GM18502 (cell line): ENCODE results near the gene SUPT3H.

ENCODE experiments used
- ATAC-seq: cut with Tn5 transposase; IDR thresholded peaks from one replicate; pipeline ENCODE4 v1.9.1; 2021; ENCODE audit warnings: mild to moderate bottlenecking; ENCODE audit not compliant: unreplicated experiment, poor library complexity

SUPT3H gene

DNA sequence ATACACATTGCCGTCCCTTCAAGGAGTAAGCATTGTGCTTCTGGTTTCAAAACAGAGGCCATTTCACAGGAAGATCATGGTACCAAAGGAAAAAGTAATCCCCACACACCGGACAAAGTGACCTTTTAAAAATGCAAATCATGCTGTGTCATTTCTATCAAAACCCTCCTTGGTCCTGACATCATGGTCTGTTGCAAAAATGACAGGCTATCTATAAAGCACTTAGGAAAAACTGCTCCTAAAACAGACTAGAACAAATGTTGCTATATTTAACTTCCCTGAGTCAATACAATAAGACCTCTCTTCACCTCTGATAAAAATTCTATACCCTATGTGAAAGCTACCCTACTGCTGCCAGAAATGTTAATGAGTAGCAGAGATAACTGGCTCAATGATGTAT, 403.2 kb downstream of the SUPT3H start:
- ATAC-seq: no peak

DNA sequence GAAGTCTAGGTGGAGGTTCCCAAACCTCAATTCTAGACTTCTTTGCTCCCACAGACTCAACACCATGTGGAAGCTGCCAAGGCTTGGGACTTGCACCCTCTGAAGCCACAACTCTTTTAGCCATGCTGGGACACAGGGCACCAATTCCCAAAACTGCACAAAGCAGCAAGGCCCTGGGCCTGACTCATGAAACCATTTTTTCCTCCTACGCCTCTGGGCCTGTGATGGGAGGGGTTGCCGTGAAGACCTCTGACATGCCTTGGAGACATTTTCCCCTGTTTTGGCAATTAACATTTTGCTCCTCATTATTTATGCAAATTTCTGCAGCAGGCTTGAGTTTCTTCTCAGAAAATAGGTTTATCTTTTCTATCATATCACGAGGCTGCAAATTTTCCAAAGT, 405.0 kb downstream of the SUPT3H start:
- no peak for ATAC-seq

DNA sequence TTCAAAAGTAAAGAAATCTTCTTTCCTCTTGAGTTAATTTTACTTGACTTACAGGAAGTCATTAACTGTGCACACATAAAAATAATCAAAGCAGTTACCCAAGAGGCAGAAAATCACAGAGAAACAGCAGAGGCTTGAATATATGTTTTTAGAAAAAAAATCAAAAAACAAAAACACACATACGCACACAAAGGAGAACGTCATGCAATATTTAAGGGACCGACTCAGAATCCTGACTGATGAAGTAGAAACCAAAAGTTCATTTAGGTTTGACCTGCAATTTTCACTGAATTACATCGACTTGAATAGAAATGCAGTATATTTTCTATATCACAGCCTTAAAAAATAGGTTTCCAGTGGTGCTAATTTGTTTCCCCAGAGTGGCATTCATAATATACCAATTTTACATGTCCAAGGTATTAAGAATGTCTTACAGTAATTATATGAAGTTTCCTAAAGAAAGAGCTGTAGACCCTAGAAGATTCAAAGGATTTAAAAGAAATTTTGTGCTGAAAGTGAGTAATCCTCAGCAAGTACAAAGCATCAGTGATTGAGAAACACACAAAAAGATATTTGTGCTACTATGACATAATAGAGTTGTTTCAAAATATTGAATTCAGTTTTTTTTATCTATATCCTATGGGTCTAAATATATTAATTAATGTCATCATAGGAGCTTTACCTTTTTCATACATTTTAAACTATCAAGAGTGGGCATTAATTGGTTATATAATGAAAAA, 408.1 kb downstream of the SUPT3H start:
- ATAC-seq: no peak

DNA sequence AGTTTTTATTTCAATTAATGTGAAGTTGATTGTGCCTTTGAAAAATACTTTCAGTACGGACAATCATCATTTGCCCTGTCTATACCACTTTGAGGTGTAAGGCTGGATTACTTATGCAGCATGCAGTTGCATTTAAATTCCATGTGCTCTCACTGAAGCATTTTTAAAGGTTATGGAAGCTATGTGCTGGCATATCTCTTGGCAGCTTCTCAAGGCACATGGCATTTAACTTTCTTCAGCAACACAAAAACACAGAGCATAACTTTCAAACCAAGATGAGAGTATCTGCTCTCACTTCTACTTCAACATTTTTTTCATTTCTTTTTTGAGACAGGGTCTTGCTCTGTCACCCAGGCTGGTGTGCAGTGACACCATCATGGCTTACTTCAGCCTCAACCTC, 410.3 kb downstream of the SUPT3H start:
- ATAC-seq: no peak

DNA sequence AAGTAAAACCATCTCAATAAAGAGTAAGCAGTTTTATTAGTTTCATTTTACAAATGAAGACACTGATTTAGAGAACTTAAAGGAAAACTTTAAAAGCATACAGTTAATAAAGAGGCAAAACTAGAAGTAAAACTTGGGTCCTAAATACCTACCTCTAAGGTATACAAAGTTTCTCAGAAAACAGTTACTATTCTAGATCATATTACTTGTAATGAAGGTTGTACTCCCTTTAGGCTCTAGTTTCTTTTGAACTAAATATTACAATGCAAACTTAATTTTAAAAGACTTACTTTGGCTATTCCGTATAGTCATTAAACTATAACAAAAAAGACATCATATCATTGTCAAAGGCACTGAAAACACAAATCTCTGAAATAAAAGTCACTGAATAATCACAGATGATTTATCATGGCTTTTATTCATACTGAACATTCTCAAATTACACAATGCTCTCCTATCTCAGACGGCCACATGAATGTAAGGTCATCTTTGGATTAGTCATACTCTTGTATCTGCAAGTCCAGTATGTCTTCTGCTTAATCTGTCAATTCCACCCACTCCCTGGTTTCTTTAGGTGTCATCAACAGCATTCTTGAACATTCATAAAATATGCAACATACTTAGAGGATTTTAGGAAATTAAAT, 411.2 kb downstream of the SUPT3H start:
- no peak for ATAC-seq

DNA sequence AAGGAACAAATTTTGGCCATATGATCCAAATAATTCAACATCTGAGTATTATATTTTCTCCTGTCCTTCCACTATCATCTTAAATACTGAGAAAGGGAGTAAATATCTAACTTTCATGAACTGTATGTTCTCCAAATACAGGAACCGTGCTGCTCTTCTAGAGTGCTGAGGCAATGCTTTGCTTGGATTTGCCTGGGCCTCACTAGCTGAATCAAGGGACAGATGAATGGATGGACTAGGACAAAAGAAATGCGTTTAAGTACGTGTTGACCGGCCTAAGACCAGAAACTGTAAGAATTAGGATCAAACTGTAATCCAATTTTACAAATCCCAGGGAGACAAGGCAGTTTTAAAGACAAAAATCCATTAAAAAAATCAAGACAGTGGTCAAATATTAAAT, 412.0 kb downstream of the SUPT3H start:
- no peak for ATAC-seq

DNA sequence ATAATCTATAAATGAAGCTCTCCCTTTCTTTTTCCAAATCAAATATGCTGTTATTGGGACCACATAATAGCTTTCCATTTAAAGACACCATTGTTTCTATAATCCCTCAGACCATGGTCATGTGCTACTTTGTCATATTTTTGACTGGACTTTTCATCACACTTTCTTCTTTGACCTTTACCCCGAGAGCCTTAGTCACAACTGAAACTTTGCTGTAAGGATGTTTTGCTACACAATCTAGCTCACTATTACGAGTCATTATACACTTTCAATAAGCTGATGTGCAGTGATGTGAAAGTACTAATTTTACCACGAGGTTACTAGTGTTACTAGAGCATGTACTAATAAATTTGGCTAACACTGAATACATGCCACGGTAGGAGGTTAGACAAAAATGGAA, 416.8 kb downstream of the SUPT3H start:
- ATAC-seq: no peak

DNA sequence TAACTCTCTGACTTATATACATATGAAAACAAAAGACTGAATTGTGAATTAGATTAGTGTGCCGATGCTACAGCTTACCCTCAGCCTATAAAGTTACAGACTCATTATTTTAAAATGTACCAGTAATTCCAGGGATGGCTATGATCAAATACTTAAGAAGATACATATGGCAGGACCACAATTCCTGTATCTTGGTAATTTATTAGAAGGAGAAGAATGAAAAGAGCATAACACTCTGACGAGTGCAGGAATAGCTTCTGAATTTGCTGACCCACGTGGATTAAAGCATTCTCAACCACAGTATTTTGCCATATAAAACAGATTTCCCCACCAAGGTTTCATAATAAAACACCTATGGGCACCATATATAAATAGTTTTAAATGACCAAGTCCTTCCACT, 418.1 kb downstream of the SUPT3H start:
- ATAC-seq: no peak

DNA sequence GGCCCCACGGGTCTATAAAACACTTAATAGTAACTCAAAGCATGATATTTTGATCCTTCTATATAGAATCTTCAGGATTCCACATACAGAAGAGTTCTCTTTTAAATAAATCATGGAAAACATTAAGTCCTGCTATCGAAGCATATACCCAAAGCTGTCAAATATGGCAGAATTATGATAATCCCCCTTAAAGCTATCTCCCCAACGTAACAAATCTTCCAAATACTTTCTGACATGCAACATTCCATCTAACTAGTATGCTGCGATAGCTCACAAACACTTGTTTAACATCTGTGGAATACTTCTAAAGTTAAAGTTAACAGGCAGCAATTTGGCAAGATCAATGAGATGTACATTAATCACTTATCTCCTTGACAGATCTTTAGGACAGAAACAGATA, 420.6 kb downstream of the SUPT3H start:
- ATAC-seq: no peak

DNA sequence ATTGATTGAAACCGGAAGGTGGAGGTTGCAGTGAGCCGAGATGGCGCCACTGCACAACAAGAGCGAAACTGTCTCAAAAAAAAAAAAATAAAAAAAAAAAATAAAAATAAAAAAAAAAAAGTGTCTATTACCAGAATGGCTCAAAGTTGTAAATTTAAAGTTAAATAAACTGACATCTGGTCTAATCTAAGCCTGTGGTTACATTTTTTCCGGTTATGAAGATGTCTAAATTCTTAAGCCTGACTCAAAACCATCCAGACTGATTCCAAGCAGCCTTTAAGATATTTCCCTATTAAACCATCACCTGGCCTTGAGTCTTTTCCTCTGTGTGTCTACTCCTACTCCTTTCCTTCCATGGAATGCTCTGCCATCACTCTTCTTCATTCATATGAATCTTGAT, 421.3 kb downstream of the SUPT3H start:
- ATAC-seq: no peak

DNA sequence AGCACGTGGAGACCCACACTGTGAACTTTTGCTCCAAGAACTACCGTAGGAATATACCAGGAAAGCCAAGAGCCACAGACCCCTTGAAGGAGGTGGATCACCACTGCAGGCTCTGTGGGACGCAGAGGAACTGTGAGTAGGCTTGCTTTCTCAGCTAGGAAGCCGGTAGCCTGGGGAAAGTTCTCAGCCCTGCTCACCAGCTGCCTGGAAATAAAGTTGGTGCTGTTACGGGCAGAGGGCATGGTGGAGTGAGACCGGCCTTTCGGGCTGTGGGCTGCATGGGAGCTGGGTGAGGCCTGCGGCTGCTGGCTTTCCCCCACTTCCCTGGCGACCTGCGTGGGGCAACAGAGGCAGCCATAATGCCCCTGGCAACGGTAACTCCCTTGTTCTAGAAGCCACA, 422.6 kb downstream of the SUPT3H start:
- no peak for ATAC-seq

DNA sequence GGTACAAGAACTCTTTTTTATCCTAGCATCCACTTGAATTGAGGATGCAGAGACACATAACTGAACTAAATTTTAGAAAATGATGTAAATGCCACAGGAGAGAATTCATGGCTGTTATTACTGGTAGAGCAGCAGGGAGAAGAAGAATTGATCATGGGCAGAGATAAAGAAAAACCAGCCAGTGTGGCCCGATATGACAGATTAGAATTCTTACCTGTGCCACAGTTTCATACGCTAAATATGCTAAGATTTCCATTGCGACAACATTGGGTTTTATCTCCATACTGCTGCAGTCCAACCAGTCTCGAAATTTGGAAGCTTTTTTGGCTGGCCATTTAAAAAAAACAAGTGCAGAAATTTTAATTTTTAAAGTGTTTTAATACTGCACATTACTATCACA, 423.5 kb downstream of the SUPT3H start:
- ATAC-seq: no peak

DNA sequence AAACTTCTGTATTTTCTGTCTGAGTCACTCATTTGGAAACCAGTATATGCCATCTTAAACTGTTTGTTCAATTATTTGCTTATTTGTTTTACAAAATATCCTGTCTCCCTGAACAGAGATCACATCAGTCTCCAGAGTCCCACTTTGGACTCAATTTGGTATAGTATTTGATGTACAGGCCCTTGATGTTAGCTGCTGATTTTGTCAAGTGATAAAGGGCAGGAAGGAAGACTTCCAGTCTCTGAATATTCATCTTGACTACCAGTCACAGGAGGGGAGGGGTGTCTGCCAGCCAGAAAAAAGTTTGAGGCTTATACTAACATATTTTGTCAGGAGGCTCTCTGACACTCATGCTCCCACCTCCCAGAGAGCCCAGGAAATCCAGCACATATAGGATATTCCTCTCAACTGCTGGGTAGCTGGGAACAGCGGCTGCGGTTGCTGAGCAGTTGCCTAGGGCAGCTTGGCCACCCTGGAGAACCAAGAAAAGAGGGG, 426.4 kb downstream of the SUPT3H start:
- ATAC-seq: no peak

DNA sequence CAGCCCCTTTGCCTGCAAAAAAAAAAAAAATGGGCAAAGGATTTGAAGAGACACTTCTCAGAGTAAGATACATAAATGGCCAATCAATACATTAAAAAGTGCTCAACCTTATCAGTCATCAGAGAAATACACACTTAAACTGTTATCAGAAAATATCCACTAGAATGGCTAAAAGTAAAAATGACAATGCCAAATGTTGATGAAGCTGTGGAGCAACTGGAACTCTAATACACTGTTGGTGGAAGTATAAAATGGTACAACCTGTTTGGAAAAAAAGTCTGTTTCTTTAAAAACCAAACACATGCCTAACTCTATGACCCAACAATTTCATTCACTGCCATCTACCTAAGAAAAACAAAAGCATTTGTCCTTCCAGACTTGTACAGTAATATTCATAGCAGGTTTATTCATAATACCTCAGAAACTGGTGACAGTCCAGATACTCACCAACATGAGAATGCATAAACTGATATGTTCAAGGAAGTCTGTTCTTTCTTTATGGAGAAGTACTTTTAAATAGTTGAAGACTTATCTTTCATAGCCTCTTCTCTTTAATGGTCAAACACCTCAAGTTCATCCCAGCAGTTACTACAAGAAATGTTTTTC, 428.0 kb downstream of the SUPT3H start:
- no peak for ATAC-seq

DNA sequence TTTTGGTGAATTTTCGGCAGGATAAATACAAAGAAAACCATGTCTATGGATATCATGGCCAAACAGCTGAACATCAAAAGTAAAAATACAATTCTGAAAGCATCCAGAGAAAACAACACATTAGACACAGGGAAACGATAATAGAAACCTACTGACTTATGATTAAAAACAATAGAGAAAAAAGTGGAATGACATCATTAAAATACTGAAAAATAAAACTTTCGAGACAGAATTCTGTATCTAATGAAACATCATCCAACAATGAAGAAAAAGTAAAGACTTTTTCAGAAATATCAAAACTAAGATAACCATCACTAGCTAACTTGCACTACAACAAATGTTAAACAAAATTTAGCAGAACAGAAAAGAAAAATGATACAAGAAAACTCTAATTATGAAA, 434.2 kb downstream of the SUPT3H start:
- ATAC-seq: no peak

DNA sequence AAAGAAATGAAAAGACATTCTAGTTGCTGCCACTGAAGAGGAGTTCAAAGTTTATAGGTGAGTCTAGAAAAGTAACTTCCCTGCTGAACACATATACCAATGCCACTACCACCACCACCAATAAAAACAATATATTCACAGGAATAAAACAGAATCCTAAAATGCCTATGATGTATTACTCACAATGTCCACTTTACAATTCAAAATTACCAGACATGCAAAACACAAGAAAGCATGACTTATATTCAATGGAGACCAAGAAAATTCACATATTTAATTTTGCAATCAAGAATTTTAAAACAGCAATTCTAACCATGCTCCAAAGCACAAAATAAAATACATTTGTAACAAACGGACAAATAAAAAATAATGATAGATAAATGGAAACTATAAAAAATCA, 434.9 kb downstream of the SUPT3H start:
- ATAC-seq: no peak

DNA sequence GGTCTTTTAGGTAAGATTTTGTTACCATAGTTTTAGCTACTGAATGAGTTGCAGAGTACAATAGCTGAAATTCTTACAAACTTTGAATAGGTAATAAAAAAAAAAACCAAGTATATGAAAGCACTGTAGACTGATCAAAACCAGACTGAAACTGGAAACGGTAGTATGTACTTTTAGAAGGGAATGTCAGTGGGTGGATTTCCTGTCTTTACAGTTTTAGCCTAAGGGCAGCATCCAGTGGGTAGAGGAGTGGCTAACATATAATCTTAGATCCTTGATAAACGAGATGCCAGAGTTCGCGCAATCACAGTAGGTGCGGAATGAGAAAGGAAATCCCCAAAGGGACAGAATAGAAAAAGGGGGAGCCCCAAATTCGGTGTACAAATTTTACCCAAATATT, 435.5 kb downstream of the SUPT3H start:
- ATAC-seq: no peak

DNA sequence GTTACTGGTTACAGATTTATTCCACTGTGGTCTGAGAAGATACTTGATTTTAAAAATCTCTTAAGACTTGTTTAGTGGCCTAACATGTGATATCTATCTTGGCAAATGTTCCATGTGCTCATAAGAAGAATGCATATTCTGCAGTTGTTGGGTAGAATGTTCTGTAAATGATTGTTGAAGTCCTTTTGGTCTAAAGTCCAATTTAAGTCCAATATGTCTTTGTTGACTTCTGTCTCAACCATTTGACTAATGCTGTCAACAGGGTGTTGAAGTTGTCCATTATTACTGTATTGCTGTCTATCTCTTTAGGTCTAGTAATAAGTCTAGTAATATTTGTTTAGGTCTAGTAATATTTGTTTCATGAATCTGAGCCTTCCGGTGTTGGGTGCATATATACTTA, 437.4 kb downstream of the SUPT3H start:
- ATAC-seq: no peak

DNA sequence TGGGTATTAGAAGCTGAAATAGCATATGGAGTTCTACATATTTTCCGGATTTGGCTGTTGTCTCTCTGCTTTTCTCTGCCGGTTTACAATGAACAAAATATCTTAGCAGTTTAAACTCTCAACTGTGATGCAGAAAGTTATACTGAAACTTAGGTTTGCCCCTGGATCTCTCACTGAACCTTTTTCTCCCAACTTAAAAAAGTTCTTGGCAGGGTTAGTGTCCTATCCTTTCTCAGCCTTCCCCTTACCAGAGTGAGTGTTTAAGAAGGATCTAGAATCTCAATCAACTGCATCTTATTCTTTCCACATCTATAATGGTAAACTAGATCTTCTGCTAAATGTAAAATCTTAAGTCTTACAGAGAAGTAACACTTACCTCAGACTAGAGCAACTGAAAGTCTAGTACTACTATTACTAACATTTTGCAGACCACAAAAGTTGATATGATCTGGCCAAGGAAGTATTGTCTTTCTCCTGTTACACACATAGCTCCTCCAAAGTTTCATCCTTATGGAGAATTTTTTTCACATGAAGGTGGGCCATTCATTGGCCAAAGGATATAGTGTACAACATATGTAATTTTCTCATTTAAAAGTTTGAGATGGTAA, 441.9 kb downstream of the SUPT3H start:
- ATAC-seq: no peak

DNA sequence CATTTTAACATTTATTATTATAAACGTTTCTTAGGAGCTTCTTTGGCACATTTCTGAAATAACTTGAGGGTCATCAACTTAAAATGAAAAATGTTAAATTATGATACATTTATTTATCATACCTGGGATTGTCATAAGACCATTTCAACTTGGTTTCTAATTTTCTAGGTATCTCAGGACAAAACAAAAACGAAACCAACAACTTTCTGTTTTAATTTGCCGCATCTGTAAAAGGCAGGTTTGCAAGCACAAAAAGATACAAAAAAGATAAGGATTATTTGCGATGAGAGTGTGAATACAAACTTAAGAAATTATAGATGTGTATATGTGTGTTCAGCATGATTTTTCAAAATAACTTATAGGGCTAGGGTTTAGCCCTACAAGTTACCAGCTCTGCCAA, 444.6 kb downstream of the SUPT3H start:
- ATAC-seq: no peak

DNA sequence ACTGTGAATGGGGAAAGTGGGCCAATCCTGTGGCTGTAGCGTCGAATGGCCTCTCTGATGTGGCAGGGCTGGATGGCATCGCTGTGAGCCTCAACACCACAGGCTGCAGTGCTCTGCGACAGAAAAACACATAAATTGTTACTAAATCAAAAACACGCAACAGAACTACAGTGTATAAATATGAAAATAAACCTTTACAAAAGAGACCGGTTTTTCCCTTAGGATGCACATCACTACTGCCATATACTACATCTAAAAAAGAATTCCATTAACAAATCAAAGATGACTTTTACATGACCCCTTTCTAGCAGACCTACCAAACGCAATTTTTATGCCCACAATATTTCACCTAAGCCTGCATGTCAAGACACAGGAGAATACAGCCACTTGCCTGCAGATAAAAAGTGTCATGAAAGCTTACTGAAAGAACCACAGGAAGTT, 445.1 kb downstream of the SUPT3H start:
- no peak for ATAC-seq
